IMR-90 (cell line): ENCODE results near the gene EIF4A3. TPM values are rescaled to one million over a fixed set of nuclear protein-coding genes. Genes with fewer than 3 reads are reported as not detected.

Experiments
- ATAC-seq: fragments of 200-7000 bp; cut with Tn5 transposase; 2 replicates; pipeline ENCODE4 v1.9.1; 2020; ENCODE audit warnings: low read depth, mild to moderate bottlenecking, moderate library complexity
- Bru-seq: library from RNA; stranded (reverse); fragments of 400-500 nt; gene quantifications from one replicate; lab custom pipeline; 2021; lab: Mats Ljungman, UMichigan
- BruChase-seq, 2 experiments: library from RNA; stranded (reverse); fragments of 400-500 nt; gene quantifications; one replicate each; lab custom pipeline; 2021; lab: Mats Ljungman, UMichigan
- BruUV-seq: library from RNA; stranded (reverse); fragments of 400-500 nt; replicated peaks from 2 replicates; lab custom pipeline; 2021; lab: Mats Ljungman, UMichigan
- CTCF ChIA-PET: fragments of 300-600 bp; formaldehyde crosslinking; extraction: SDS; loops from one replicate; lab custom pipeline; 2021; ENCODE audit warnings: antibody characterized with exemption; lab: Yijun Ruan, JAX
- POLR2A ChIA-PET: fragments of 300-600 bp; sonication (Branson Sonifier 250); formaldehyde crosslinking; loops from one replicate; lab custom pipeline; 2022; ENCODE audit warnings: antibody characterized with exemption; ENCODE audit not compliant: unreplicated experiment; lab: Charles Lee
- DNase-seq: peaks from one replicate; pipeline ENCODE4 v3.0.0; 2013
- H2AFZ ChIP-seq: replicated peaks from 2 replicates; pipeline ENCODE3; 2013; ENCODE audit warnings: low read length, mild to moderate bottlenecking; ENCODE audit not compliant: poor library complexity
- H2AK5ac ChIP-seq: 2 replicates; pipeline ENCODE4 v1.6.1; 2013; ENCODE audit warnings: low read depth, low read length, inconsistent platforms
- H2AK9ac ChIP-seq: replicated peaks from 2 replicates; pipeline ENCODE3; 2013; ENCODE audit warnings: mild to moderate bottlenecking, low read depth, low read length, moderate library complexity; ENCODE audit not compliant: poor library complexity
- H2BK120ac ChIP-seq: 2 replicates; pipeline ENCODE4 v1.6.1; 2013; ENCODE audit warnings: low read depth, low read length, inconsistent platforms
- H2BK15ac ChIP-seq: 3 replicates; pipeline ENCODE4 v1.6.1; 2013; ENCODE audit warnings: low read depth, low read length, inconsistent platforms
- H2BK20ac ChIP-seq: 2 replicates; pipeline ENCODE4 v1.6.1; 2013; ENCODE audit warnings: low read depth, mild to moderate bottlenecking, inconsistent platforms, low read length, moderate library complexity
- H2BK5ac ChIP-seq: 2 replicates; pipeline ENCODE4 v1.6.1; 2013; ENCODE audit warnings: mild to moderate bottlenecking, low read depth, low read length, inconsistent platforms; ENCODE audit not compliant: poor library complexity, severe bottlenecking
- H3K14ac ChIP-seq: replicated peaks from 2 replicates; pipeline ENCODE4 v1.6.1; 2013; ENCODE audit warnings: low read depth, low read length, inconsistent platforms
- H3K18ac ChIP-seq: 2 replicates; pipeline ENCODE4 v1.6.1; 2013; ENCODE audit warnings: low read depth, low read length, control low read depth
- H3K23ac ChIP-seq: 2 replicates; pipeline ENCODE4 v1.6.1; 2013; ENCODE audit warnings: low read depth, low read length, inconsistent platforms
- H3K27ac ChIP-seq: 2 replicates; pipeline ENCODE4 v1.5.1; 2013; ENCODE audit warnings: mild to moderate bottlenecking, control low read depth, low read length; ENCODE audit not compliant: insufficient read depth
- H3K27me3 ChIP-seq: 2 replicates; pipeline ENCODE4 v1.6.1; 2013; ENCODE audit warnings: low read length; ENCODE audit not compliant: control insufficient read depth, insufficient read depth
- H3K36me3 ChIP-seq: 2 replicates; pipeline ENCODE4 v1.6.1; 2013; ENCODE audit warnings: low read length, mixed read lengths; ENCODE audit not compliant: control insufficient read depth, insufficient read depth
- H3K4ac ChIP-seq: 2 replicates; pipeline ENCODE4 v1.6.1; 2013; ENCODE audit warnings: low read depth, low read length, inconsistent platforms
- H3K4me1 ChIP-seq: 2 replicates; pipeline ENCODE4 v1.6.1; 2013; ENCODE audit warnings: low read length, mixed read lengths; ENCODE audit not compliant: control insufficient read depth, insufficient read depth
- H3K4me2 ChIP-seq: 2 replicates; pipeline ENCODE4 v1.6.1; 2013; ENCODE audit warnings: low read depth, mild to moderate bottlenecking, control low read depth, low read length, moderate library complexity
- H3K4me3 ChIP-seq: 2 replicates; pipeline ENCODE4 v1.5.1; 2013; ENCODE audit warnings: low read depth, mild to moderate bottlenecking, control low read depth, low read length, moderate library complexity; ENCODE audit not compliant: insufficient read depth
- H3K56ac ChIP-seq: 2 replicates; pipeline ENCODE4 v1.6.1; 2013; ENCODE audit warnings: low read length, inconsistent platforms; ENCODE audit not compliant: insufficient read depth; ENCODE audit errors: extremely low read depth
- H3K79me1 ChIP-seq, 2 experiments: 2 replicates each; pipeline ENCODE4 v1.6.1; 2013; ENCODE audit warnings: low read length in 2 of 2, inconsistent platforms in 1 of 2, low read depth in 1 of 2
- H3K9ac ChIP-seq: 2 replicates; pipeline ENCODE4 v1.6.1; 2013; ENCODE audit warnings: low read depth, low read length, control low read depth
- H3K9me1 ChIP-seq: 2 replicates; pipeline ENCODE4 v1.6.1; 2013; ENCODE audit warnings: low read length, inconsistent platforms; ENCODE audit not compliant: insufficient read depth
- H3K9me3 ChIP-seq: 2 replicates; pipeline ENCODE4 v1.6.1; 2013; ENCODE audit warnings: low read length; ENCODE audit not compliant: control insufficient read depth, insufficient read depth
- H4K20me1 ChIP-seq: 2 replicates; pipeline ENCODE4 v1.6.1; 2013; ENCODE audit warnings: low read length, inconsistent platforms; ENCODE audit not compliant: insufficient read depth
- H4K5ac ChIP-seq: 2 replicates; pipeline ENCODE4 v1.6.1; 2013; ENCODE audit warnings: mild to moderate bottlenecking, low read depth, low read length, control low read depth
- H4K8ac ChIP-seq, 2 experiments: 2 replicates each; pipeline ENCODE4 v1.6.1; 2013; ENCODE audit warnings: low read depth in 2 of 2, low read length in 2 of 2, control low read depth in 1 of 2, inconsistent platforms in 1 of 2
- H4K91ac ChIP-seq: 2 replicates; pipeline ENCODE4 v1.6.1; 2013; ENCODE audit warnings: low read depth, low read length, inconsistent platforms; ENCODE audit not compliant: insufficient read depth
- BHLHE40 ChIP-seq: fragments of 150-350 bp; IDR thresholded peaks from 2 replicates; pipeline ENCODE4 v1.6.1; 2016; ENCODE audit warnings: mild to moderate bottlenecking, low read depth, low read length
- CEBPB ChIP-seq: IDR thresholded peaks from 2 replicates; pipeline ENCODE4 v1.6.1; 2012; ENCODE audit warnings: low read depth, low read length, improper control_type of control experiment
- CTCF ChIP-seq: conservative IDR thresholded peaks from 2 replicates; pipeline ENCODE4 v1.5.1; 2012; ENCODE audit warnings: mild to moderate bottlenecking, low read depth, low read length, improper control_type of control experiment
- ELK1 ChIP-seq: fragments of 150-350 bp; IDR thresholded peaks from 2 replicates; pipeline ENCODE4 v1.6.1; 2016; ENCODE audit warnings: low read depth, mild to moderate bottlenecking, low read length, moderate library complexity, borderline replicate concordance
- FOS ChIP-seq: fragments of 150-350 bp; IDR thresholded peaks from 2 replicates; pipeline ENCODE4 v1.6.1; 2016; ENCODE audit warnings: low read depth, low read length
- MAFK ChIP-seq: IDR thresholded peaks from 2 replicates; pipeline ENCODE4 v1.6.1; 2012; ENCODE audit warnings: low read depth, low read length, improper control_type of control experiment
- MAZ ChIP-seq: IDR thresholded peaks from 2 replicates; pipeline ENCODE4 v1.6.1; 2012; ENCODE audit warnings: low read depth, mild to moderate bottlenecking, low read length, improper control_type of control experiment, moderate library complexity, borderline replicate concordance
- MXI1 ChIP-seq: IDR thresholded peaks from 2 replicates; pipeline ENCODE4 v1.6.1; 2012; ENCODE audit warnings: low read depth, mild to moderate bottlenecking, low read length, moderate library complexity, borderline replicate concordance
- NFE2L2 ChIP-seq: fragments of 150-350 bp; IDR thresholded peaks from 2 replicates; pipeline ENCODE4 v1.6.1; 2016; ENCODE audit warnings: low read depth, mild to moderate bottlenecking, low read length
- POLR2A ChIP-seq: IDR thresholded peaks from 2 replicates; pipeline ENCODE4 v1.6.1; 2012; ENCODE audit warnings: mild to moderate bottlenecking, low read depth, low read length
- RAD21 ChIP-seq: IDR thresholded peaks from 2 replicates; pipeline ENCODE4 v1.6.1; 2012; ENCODE audit warnings: low read length, improper control_type of control experiment
- RCOR1 ChIP-seq: IDR thresholded peaks from 2 replicates; pipeline ENCODE4 v1.6.1; 2012; ENCODE audit warnings: mild to moderate bottlenecking, low read length, improper control_type of control experiment; ENCODE audit not compliant: insufficient replicate concordance
- RFX5 ChIP-seq: IDR thresholded peaks from 2 replicates; pipeline ENCODE4 v1.8.0; 2012; ENCODE audit warnings: low read depth, mild to moderate bottlenecking, low read length, moderate library complexity
- WGBS, 2 experiments: methylation state at CpG; one replicate each; pipeline versions ENCODE4 v1.1.5 to v1.1.7; 2013; ENCODE audit warnings: missing lambda C conversion rate in 2 of 2; ENCODE audit not compliant: insufficient read length in 1 of 2; ENCODE audit errors: extremely low coverage in 2 of 2; 5-methylcytosine and 5-hydroxymethylcytosine counted together
- dilution Hi-C: fragments of 300-500 bp; cut with HindIII; formaldehyde crosslinking; loops from one replicate; pipeline ENCODE4 v1.14.3; 2018; ENCODE audit warnings: low sequenced_read_pairs; ENCODE audit not compliant: unreplicated experiment
- in situ Hi-C: fragments of 300-500 bp; cut with MboI; formaldehyde crosslinking; loops from 3 replicates; pipeline ENCODE4 v1.14.3; 2019; ENCODE audit warnings: low sequenced_read_pairs, inconsistent platforms, mixed read lengths
- intact Hi-C: fragments of 100-400 bp; cut with micrococcal nuclease; formaldehyde crosslinking; loops from 2 replicates; pipeline ENCODE4 v1.10.0; 2022
- long read RNA-seq: library from polyadenylated mRNA; unstranded; transcript quantifications from one replicate; pipeline ENCODE4 v2.0.0, GENCODE V29; 2021; ENCODE audit not compliant: unreplicated experiment
- polyA plus RNA-seq, 3 experiments: library from polyadenylated mRNA; depleted of rRNA; stranded (reverse); fragments of >200 nt; gene quantifications; 2 replicates each; pipeline ENCODE4 v1.2.3, GENCODE V29; 2012; ENCODE audit warnings: low replicate concordance in 1 of 3
- total RNA-seq: library from RNA; depleted of rRNA; stranded (reverse); fragments of >200 nt; gene quantifications from 2 replicates; pipeline ENCODE4 v1.2.3, GENCODE V29; 2012; rRNA removed

EIF4A3 gene
- total RNA-seq (97.1 and 110 TPM in 2 replicates), polyA plus RNA-seq (2012; rRNA removed) (82.4 and 85.3 TPM in 2 replicates), Bru-seq, nascent RNA (percentile 69 among the genes with signal in this experiment), BruChase-seq, experiment 1, labeled RNA remaining after a 6-hour chase (percentile 75 among the genes with signal in this experiment), BruChase-seq, experiment 2, labeled RNA remaining after a 2-hour chase (percentile 70 among the genes with signal in this experiment)
- polyA plus RNA-seq (2012; cell fraction: cytosol; rRNA removed): 64.2 and 83.7 TPM in 2 replicates
- polyA plus RNA-seq (2012; cell fraction: nucleus; rRNA removed; ENCODE audit: low replicate concordance): 46.8 and 170 TPM in 2 replicates
- long read RNA-seq, transcript EIF4A3-201 (12 exons, 1,734 nt): major isoform, 57 of 58 reads
- long read RNA-seq, partial matches to known transcripts: 0 of 58 reads
- long read RNA-seq, other reads (novel, unspliced or antisense): 1 of 58 reads

GRCh38 chr17:80147035-80147822 is at the start of gene EIF4A3:
Gene EIF4A3 (minus strand): TSS chr17:80147128. CDS start chr17:80146961, 167 bp downstream.
- Histone ChIP-seq H3K14ac (peak within 1 kb of the TSS; percentile 97), H3K9me3 (no peaks in the 10 kb centered on the region), H2AK5ac (peak within 1 kb of the TSS; percentile 97), H3K9me1 (peaks cover 10% of the 10 kb centered on the region), H2BK5ac (peak within 1 kb of the TSS; percentile 71), H4K8ac (peak within 1 kb of the TSS; percentile 59 to 90), H3K4me2 (peak within 1 kb of the TSS; percentile 98), H3K56ac (peak within 1 kb of the TSS; percentile 87), H2AFZ (peak within 1 kb of the TSS; percentile 96), H3K4me1 (peaks cover 15% of the 10 kb centered on the region), H3K18ac (peak within 1 kb of the TSS; percentile 44; the same call in 1 of the 2 replicates), H4K20me1 (peaks cover 26% of the 10 kb centered on the region), H3K27me3 (no peaks in the 10 kb centered on the region), H3K79me1 (peaks cover 27 to 76% of the 10 kb centered on the region in 2 experiments), H3K9ac (peak within 1 kb of the TSS; percentile 93), H3K23ac (peak within 1 kb of the TSS; percentile 91), H2BK20ac (no peak within 1 kb of the TSS), H3K4me3 (peak within 1 kb of the TSS; percentile 87), H4K5ac (peak within 1 kb of the TSS; percentile 37), H3K4ac (peak within 1 kb of the TSS; percentile 89), H2BK120ac (peak within 1 kb of the TSS; percentile 32; the same call in 1 of the 2 replicates), H4K91ac (peak within 1 kb of the TSS; percentile 73), H3K27ac (peak within 1 kb of the TSS; percentile 88), H2BK15ac (no peak within 1 kb of the TSS), H3K36me3 (peaks cover 19% of the 10 kb centered on the region), H2AK9ac (peak within 1 kb of the TSS; percentile 98)
- dilution Hi-C loops (no loop called here), in situ Hi-C loops (no loop called here), intact Hi-C loops (loop anchor here (1.0 to 5.0 kb wide), 2 partner anchors 45 to 72 kb away; partner anchors contain the start of gene GAA)
- 1% methylated on average over 51 of the region's 90 CpGs; no CpG with 5 or more reads in 1 of the 2 experiments for WGBS, 2 experiments
- DNase-seq (peak; percentile 99), ATAC-seq (peak; percentile 88)
- POLR2A ChIA-PET: no interaction called here
- CTCF ChIA-PET: interaction anchor here (1.1 kb wide), 1 partner anchor 45 kb away, joined by 6 read pairs; the partner anchor contains the start of gene GAA
- BruUV-seq: no TSS peak
- TF ChIP-seq RCOR1: peak; percentile 21
- no peak for TF ChIP-seq NFE2L2
- no peak for TF ChIP-seq MAFK
- peak; percentile 45; the same call in 1 of the 2 replicates for TF ChIP-seq MXI1
- TF ChIP-seq ELK1: no peak
- peak; percentile 86; the same call in 1 of the 2 replicates for TF ChIP-seq MAZ
- TF ChIP-seq POLR2A: peak; percentile 91
- TF ChIP-seq CEBPB: peak; percentile 54; the same call in 1 of the 2 replicates
- peak; percentile 97 for TF ChIP-seq BHLHE40
- TF ChIP-seq RFX5: no peak
- TF ChIP-seq FOS: no peak
- TF ChIP-seq CTCF: no peak
- no peak for TF ChIP-seq RAD21
